Hepatic stellate cell (primary cell): ENCODE data around the gene MYH2.
"Not testable (repeated sequence)": the region's sequence is repeated elsewhere in the genome, so short reads cannot be mapped to it uniquely, and the experiment has no call there.

ENCODE experiments used
- DNase-seq: peaks from one replicate; pipeline ENCODE4 v3.0.0; 2011; ENCODE audit warnings: low spot score

The MYH2 gene

DNA sequence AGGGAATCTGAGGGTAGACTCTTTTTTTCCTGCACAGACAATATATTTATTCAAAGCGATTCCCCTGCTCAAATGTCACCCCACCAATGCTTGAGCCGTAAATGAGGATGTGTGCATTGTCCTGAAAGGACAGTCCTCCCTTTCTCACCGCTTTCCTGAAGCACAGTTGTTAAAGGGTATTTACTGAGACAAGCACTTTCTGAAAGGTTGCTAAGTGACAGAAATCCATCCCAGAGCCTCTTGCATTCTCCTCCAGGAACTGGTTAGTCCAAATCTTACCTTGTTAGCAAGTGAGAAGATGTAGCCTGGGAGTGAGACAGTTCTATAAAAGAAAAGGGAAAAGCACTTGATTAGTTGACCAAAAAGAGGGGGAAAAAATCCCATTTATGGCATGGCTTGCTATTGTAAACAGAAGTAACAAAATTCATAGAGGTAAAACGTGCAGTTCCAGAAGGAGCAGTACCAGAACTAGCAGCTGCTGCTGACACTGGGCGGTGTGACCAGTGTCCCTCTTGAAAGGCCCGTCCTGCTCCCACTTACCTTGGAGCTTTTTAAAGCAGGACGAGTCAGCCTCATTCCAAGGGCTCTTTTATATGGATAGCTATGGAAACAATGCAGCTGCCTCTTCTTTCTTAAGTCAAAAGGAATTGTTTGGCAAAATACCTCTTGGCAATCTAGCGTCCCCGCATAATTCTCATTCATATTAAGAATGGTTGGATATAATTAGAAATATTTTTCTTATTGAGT, at the start of gene MYH2:
TSS of gene MYH2 (minus strand) at position 563 of the 747 bp plus-strand sequence. CDS start 1,738 bp downstream, outside the sequence.
- DNase-seq: no peak

- no peak for DNase-seq
Observed at GRCh38 chr17:10598621-10599020, 49.2 kb upstream of the MYH2 start.

DNA sequence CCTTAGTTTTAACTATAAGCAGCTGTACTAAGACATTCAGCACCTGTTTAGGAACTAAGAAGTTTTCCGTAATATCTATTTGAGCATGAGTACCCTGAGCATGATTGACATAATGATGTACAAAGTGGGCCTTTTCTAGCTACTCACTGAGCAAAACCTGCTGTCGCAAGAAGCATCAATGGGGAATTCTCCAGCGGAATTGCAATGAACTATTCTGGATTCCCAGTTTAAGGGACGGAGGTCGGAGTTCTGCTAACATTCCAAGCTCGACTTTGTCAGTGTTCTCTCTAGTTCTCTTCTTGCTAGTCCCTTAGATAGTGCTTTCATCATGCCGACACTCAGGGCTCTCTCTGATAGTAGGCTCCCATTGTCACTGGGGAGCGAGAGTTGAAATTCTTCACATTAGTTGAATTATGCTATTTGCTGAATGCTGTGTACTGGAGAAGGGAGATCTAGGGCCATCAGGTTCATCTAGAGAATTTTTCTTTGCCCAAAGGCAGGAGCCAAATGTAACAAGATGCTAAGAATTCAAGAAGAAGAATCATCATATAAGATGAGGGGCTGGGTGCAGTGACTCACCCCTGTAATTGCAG, 40.2 kb upstream of the MYH2 start:
- no peak for DNase-seq

- DNase-seq: no peak
Observed at GRCh38 chr17:10585529-10585928, 36.1 kb upstream of the MYH2 start.

GRCh38 chr17:10583834-10584233, 34.4 kb upstream of the MYH2 start:
- DNase-seq: no peak

DNA sequence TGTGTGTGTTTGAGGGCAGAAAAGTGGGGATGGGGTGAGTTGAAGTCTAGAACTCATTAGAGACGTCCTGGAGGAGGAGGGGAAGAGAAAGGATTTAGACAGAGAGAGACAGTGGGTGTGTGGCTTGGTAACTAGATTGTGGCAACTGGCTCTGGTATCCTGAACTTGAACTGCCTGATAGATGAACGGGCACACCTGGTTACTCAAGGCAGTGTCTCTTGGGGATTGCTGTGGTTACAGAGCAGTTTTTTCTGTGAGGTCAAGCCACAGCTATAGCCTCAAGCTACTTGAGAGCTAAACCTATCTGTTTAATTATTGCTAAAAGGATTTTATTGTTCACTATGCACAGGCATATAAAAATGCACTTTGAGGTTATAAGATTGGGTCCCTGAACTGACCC, 29.8 kb upstream of the MYH2 start:
- no peak for DNase-seq

DNA sequence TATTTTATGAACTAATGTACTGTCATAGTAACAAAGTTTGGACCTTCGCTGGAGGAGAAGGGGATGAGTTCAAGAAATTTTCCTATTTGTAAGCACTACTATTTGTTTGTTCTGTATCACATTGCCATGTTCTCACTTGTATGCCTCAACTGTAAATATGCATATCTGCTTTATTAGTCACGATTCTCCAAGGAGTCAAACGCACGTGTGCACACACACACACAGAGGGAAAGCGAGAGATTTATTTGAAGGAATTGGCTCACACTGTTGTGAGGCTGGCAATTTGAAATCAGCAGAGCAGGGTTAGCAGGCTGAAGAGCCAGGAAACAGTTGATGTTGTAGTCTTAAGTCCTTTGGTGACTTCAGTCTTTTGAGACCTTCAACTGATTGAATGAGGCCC, 24.9 kb upstream of the MYH2 start:
- DNase-seq: no peak

DNA sequence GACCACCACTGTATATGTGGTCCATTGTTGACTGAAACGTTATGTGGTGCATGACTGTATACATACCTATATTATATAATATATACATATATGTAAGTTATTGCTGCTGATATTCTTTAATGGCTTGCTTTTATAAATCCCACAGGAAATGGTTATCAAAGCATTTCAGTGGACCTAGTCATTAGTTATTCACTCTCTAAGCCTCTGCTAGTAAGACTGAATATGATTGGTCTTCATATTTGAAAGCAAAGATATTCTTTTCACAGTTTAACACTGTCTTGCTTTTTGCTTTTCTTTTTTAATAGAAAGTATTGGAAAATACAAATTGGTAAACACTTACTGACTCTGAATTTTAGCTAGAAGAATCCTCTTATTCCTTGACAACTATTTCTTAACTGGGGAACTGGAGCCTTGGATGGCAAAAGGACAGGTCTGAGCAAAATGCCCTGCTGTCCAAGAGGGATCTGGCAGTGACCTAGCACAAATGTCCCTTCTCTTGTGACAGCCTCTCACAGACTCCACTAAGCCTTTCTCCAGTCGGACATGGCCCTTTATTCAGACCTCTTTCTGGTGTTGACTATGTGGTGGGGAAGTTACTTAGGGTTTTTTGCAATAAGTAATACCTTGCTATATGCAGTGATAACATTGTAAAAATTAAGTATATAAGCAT, 14.7 kb upstream of the MYH2 start:
- no peak for DNase-seq

DNA sequence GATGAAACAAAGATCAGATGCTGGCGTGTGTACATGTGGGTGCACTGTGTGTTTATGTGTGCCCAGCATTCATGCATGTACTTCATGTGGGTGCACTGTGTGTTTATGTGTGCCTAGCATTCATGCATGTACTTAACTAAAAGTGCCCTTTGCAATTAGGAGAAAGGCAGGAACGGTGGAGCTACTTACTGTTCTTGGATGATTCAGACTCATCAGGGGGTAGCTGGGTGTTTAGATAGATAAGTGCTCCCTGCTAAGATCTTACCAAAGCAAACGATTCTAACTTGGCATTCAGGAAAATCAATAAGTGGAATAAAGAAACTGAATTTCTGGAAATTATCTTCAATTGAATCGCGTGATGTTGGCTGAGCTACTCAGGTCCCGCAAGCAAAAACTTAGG, 8.6 kb upstream of the MYH2 start:
- no peak for DNase-seq

DNA sequence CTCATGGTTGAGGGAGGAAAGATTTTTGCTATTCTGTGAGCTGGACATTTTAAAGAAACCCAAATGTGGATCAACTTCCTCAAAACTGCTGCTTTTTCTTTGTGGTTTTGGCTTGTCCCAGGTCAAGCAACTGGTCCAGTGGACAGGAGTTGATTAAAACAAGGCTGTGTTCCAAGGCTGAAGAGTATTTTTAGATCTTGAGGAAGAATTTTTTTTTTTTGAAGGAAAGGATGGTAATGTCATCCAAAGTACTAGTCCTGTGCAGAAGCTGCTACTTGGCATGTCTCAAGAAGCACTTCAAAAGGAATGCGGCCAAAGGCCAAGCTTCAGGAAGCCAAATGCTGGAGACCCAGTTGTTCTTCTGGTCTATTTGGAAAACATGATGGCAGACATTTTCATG, 8.0 kb upstream of the MYH2 start:
- no peak for DNase-seq

DNA sequence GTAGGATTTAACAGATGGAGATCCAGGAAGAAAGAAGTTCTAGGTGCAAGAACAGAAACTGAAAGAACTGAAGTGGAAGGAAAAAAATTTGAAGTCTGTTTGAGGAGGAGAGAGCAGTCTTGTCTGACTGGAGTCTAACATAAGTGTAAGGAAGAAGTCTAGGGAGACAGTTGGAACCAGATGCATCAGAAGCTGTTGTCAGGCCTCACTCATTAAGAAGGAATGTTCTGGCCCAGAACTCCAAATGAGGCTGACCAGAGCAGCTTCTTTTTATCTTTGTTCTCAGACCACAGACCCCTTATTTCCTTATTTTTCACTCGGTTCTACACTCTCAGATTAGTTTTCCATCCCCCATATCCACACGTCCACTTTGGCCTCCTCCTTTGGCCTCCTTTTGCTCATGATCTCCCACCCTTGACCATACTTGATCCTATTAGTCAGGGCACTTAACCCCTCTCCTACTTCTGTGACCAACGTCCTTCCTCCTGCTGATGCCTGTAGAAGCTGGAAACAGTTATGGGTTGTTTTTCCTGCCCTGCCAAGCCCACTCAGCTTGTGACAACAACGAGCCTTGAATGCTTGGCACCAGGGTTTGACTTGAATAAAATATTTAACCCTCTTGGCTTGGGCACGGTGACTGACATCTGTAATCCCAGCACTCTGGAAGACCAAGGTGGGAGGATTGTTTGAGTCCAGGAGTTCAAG, 7.0 kb upstream of the MYH2 start:
- no peak for DNase-seq

GRCh38 chr17:10550014-10550413, 556 bp upstream of the MYH2 start:
- DNase-seq: no peak

- DNase-seq: no peak
Observed at GRCh38 chr17:10547351-10547750, 2.1 kb downstream of the MYH2 start.

GRCh38 chr17:10543486-10543885, 6.0 kb downstream of the MYH2 start:
- not testable (repeated sequence) for DNase-seq

GRCh38 chr17:10541179-10541578, 8.3 kb downstream of the MYH2 start:
- not testable (repeated sequence) for DNase-seq

GRCh38 chr17:10532026-10532425, 17.4 kb downstream of the MYH2 start:
- DNase-seq: no peak

- no peak for DNase-seq
Observed at GRCh38 chr17:10527419-10527818, 22.0 kb downstream of the MYH2 start.

GRCh38 chr17:10526517-10526916, 22.9 kb downstream of the MYH2 start:
- DNase-seq: no peak

GRCh38 chr17:10523064-10523463, 26.4 kb downstream of the MYH2 start:
- no peak for DNase-seq

DNA sequence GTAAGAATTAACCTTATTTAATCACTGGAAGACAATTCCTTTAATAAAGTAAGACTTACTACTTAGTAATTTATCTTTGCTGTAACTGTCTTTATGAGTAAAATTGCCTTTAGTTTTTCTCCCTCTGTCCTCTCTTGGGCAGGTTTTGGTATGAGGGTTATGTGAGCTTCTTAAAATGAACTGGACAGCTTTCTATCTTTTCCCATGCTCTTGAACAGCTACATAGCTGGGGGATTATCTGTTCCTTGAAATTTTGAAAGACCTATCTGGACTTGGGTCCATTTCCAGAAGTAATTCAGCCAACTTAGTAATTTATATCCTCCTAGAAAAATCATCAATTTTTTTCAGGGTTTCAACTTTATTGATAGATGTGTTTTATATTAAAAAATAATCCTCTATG, 27.5 kb downstream of the MYH2 start:
- no peak for DNase-seq

DNA sequence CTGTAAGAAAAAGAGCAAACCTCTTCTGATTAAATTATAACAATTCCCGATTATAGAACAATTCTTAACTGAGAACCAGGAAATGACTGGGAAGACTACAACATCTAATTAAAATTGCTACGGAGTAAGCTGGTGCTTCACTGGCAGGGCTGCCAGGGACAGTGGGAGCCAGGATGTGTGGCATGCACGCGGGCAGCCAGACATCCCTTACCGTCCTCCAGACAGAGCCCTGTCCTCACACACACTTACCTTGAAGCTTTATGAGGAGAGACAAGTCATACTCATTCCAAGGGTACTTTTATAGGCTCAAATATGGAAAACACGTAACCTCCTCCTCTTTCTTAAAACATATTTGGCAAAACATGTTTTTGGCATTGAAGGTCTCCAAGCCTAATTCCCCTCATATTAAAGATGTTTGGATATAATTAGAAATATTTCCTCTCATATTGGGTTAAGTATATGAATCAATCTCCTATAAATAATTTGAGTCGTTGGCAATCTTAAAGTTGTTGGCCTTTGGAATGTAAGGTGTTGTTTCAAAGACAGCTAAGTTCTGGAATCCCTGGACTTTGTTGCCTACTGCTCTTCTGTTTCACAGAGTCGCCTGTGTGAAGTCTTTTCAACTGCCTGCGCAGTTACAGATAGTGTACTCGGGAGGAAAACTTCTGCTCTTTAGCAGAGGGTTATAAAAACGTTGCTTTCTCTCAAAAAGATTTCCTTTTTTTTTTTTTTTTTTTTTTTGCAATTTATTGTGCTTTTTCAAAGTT, 31.0 kb downstream of the MYH2 start, which contains the start of gene MYH1:
TSS of gene MYH1 (minus strand) at position 272 of the 767 bp plus-strand sequence. CDS start 1,900 bp downstream, outside the sequence.
- DNase-seq: no peak

- DNase-seq: no peak
Observed at GRCh38 chr17:10516638-10517037, 32.8 kb downstream of the MYH2 start.
